22Rv1 (cell line): ENCODE results near the gene WDFY4.

ENCODE experiments used
- ZFX ChIP-seq: fragments of 450-650 bp; IDR thresholded peaks from 2 replicates; pipeline ENCODE4 v1.6.1; 2017; ENCODE audit warnings: antibody characterized with exemption, borderline replicate concordance
- TF ChIP-seq, protein P1 (sequence below): fragments of 450-650 bp; IDR thresholded peaks from 2 replicates; pipeline ENCODE4 v1.5.1; 2017; ENCODE audit warnings: mild to moderate bottlenecking

DNA sequence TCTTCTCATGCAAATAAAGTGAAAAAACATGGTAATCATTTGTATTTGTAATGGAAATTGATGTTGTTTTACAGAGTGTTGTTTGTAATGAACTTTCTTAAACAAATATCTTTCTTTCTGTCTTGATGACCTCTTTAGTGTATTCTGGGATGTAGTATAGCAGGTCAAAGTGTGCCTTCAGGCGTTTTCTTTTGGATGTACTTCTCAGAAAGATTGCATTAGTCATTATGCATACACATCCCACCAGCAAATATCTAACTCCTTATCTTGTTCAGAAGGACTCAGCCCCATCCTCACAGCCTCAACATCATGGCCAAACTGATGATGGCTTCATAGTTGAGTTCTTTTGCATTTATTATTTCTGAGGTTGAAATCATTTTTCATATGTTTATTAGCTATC, 130.3 kb downstream of the WDFY4 start:
- TF ChIP-seq, protein P1, sequence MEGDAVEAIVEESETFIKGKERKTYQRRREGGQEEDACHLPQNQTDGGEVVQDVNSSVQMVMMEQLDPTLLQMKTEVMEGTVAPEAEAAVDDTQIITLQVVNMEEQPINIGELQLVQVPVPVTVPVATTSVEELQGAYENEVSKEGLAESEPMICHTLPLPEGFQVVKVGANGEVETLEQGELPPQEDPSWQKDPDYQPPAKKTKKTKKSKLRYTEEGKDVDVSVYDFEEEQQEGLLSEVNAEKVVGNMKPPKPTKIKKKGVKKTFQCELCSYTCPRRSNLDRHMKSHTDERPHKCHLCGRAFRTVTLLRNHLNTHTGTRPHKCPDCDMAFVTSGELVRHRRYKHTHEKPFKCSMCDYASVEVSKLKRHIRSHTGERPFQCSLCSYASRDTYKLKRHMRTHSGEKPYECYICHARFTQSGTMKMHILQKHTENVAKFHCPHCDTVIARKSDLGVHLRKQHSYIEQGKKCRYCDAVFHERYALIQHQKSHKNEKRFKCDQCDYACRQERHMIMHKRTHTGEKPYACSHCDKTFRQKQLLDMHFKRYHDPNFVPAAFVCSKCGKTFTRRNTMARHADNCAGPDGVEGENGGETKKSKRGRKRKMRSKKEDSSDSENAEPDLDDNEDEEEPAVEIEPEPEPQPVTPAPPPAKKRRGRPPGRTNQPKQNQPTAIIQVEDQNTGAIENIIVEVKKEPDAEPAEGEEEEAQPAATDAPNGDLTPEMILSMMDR, result no peak
- TF ChIP-seq ZFX, result no peak
